KMS-11 (cell line): ENCODE results near the gene MYL4.

Experiments
- H2AFZ ChIP-seq: fragments of 200-600 bp; sonication (generic); 2 replicates; pipeline ENCODE4 v1.6.1; 2016; ENCODE audit warnings: antibody characterized with exemption, mixed run types, low read depth
- H3K27ac ChIP-seq: fragments of 200-600 bp; sonication (generic); 2 replicates; pipeline ENCODE4 v1.6.1; 2016; ENCODE audit warnings: mild to moderate bottlenecking, mixed run types
- H3K27me3 ChIP-seq: fragments of 200-600 bp; sonication (generic); 2 replicates; pipeline ENCODE4 v1.6.1; 2017; ENCODE audit warnings: mild to moderate bottlenecking, low read depth, mixed run types, moderate library complexity; ENCODE audit not compliant: insufficient read depth
- H3K36me3 ChIP-seq: fragments of 200-600 bp; sonication (generic); 2 replicates; pipeline ENCODE4 v1.6.1; 2017; ENCODE audit warnings: mild to moderate bottlenecking, mixed run types; ENCODE audit not compliant: insufficient read depth
- H3K4me1 ChIP-seq: fragments of 200-600 bp; sonication (generic); 2 replicates; pipeline ENCODE4 v1.6.1; 2016; ENCODE audit warnings: mild to moderate bottlenecking, low read depth, mixed run types; ENCODE audit not compliant: poor library complexity, severe bottlenecking
- H3K4me2 ChIP-seq: fragments of 200-600 bp; sonication (generic); 2 replicates; pipeline ENCODE4 v1.7.0; 2016; ENCODE audit warnings: mild to moderate bottlenecking, mixed run types
- H3K4me3 ChIP-seq: fragments of 200-600 bp; sonication (generic); IDR thresholded peaks from 2 replicates; pipeline ENCODE4 v1.6.1; 2017; ENCODE audit warnings: low read depth, low read length, mixed read lengths; ENCODE audit not compliant: insufficient read depth
- H3K79me2 ChIP-seq: fragments of 200-600 bp; sonication (generic); 2 replicates; pipeline ENCODE4 v1.6.1; 2016; ENCODE audit warnings: low read depth, mixed run types; ENCODE audit not compliant: insufficient read depth
- H3K9ac ChIP-seq: fragments of 200-600 bp; sonication (generic); 2 replicates; pipeline ENCODE4 v1.6.1; 2016; ENCODE audit warnings: mild to moderate bottlenecking, mixed run types
- H4K20me1 ChIP-seq: fragments of 200-600 bp; sonication (generic); 2 replicates; pipeline ENCODE4 v1.6.1; 2016; ENCODE audit warnings: mild to moderate bottlenecking, mixed run types; ENCODE audit not compliant: insufficient read depth
- TF ChIP-seq, protein P1 (sequence below): fragments of 200-600 bp; sonication (generic); conservative IDR thresholded peaks from 2 replicates; pipeline ENCODE4 v1.6.1; 2017; ENCODE audit warnings: low read depth, mild to moderate bottlenecking, antibody characterized with exemption, low read length, moderate library complexity, mixed read lengths

MYL4 gene

DNA sequence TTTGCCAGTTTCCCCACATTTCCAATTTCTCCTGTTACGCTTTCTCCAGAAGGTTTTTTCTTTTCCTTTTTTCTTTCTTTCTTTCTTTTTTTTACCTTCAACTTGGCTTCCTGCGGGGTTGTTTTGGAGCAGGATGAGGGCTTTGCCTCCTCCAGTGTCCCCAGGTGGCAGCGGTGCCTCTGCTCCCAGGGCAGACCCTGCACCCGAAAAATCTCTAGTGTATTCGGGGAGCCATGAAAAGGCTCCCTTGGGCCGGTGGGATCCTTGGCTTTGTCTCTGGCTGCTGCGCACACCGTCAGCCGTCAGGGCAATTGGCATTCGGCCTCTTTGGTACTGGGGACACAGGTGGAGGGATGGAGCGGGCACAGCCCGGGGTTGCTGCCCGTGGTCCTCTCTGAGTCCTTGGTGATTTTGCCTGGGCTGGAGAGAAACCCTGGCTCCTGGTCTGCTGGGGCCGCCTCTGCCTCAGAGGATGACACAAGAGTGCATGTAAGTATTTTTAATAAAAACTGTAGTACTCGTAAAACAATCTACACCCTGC lies 45.3 kb downstream of the MYL4 start:
- H3K4me1 ChIP-seq: peaks cover 5% of the 10 kb centered on the region
- TF ChIP-seq, protein P1, sequence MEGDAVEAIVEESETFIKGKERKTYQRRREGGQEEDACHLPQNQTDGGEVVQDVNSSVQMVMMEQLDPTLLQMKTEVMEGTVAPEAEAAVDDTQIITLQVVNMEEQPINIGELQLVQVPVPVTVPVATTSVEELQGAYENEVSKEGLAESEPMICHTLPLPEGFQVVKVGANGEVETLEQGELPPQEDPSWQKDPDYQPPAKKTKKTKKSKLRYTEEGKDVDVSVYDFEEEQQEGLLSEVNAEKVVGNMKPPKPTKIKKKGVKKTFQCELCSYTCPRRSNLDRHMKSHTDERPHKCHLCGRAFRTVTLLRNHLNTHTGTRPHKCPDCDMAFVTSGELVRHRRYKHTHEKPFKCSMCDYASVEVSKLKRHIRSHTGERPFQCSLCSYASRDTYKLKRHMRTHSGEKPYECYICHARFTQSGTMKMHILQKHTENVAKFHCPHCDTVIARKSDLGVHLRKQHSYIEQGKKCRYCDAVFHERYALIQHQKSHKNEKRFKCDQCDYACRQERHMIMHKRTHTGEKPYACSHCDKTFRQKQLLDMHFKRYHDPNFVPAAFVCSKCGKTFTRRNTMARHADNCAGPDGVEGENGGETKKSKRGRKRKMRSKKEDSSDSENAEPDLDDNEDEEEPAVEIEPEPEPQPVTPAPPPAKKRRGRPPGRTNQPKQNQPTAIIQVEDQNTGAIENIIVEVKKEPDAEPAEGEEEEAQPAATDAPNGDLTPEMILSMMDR: no peak
- no peaks in the 10 kb centered on the region for H3K36me3 ChIP-seq
- no peaks in the 10 kb centered on the region for H3K79me2 ChIP-seq
- peaks cover 3% of the 10 kb centered on the region; the same call in 1 of the 2 replicates for H3K27me3 ChIP-seq
- H3K4me3 ChIP-seq: no peak overlapping the region
- no peak overlapping the region for H3K9ac ChIP-seq
- H3K4me2 ChIP-seq: peak overlapping the region; percentile 69
- H2AFZ ChIP-seq: peak overlapping the region; percentile 74
- H3K27ac ChIP-seq: no peak overlapping the region
- H4K20me1 ChIP-seq: no peaks in the 10 kb centered on the region

GRCh38 chr17:47257651-47258339 lies 48.6 kb downstream of the MYL4 start:
- TF ChIP-seq, protein P1: no peak
- Histone ChIP-seq H3K79me2 (no peaks in the 10 kb centered on the region), H3K4me3 (no peak overlapping the region), H3K9ac (no peak overlapping the region), H3K4me2 (no peak overlapping the region), H3K4me1 (peaks cover 5% of the 10 kb centered on the region), H3K27ac (no peak overlapping the region), H4K20me1 (no peaks in the 10 kb centered on the region), H2AFZ (no peak overlapping the region), H3K36me3 (no peaks in the 10 kb centered on the region), H3K27me3 (no peaks in the 10 kb centered on the region; the same call in 1 of the 2 replicates)

- no peaks in the 10 kb centered on the region for H3K4me1 ChIP-seq
- H3K27ac ChIP-seq: no peak overlapping the region
- H3K36me3 ChIP-seq: no peaks in the 10 kb centered on the region
These were observed 53.4 kb downstream of the MYL4 start for GRCh38 chr17:47262586-47262985.

DNA sequence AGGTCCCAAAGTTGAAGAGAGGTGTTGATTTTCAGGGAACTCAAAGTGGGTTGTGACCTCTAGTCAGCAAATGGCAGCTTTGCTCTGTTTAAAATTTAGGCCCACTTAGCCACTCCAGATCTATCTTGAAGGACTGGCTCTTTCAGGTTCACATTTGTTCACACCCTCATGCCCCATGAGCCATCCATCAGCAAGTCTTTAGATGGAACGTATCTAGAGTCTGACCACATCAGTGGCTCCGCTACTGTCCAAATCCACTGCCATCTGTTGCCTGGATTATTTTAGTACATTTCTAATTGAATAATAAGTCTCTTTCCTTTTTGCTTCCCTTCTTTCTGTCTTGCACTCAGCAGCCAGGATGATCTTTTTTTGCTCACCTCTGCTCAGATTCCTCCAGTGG lies 55.0 kb downstream of the MYL4 start:
- Histone ChIP-seq H3K79me2 (no peaks in the 10 kb centered on the region), H3K4me3 (no peak overlapping the region), H3K9ac (no peak overlapping the region), H3K36me3 (no peaks in the 10 kb centered on the region), H3K4me2 (no peak overlapping the region), H3K4me1 (no peaks in the 10 kb centered on the region), H4K20me1 (no peaks in the 10 kb centered on the region), H2AFZ (no peak overlapping the region), H3K27me3 (no peaks in the 10 kb centered on the region), H3K27ac (no peak overlapping the region)
- TF ChIP-seq, protein P1: no peak

More at GRCh38 chr17:47262586-47262985, 53.4 kb downstream of the MYL4 start:
- H4K20me1 ChIP-seq: no peaks in the 10 kb centered on the region
- no peaks in the 10 kb centered on the region for H3K27me3 ChIP-seq
- no peak overlapping the region for H3K4me3 ChIP-seq
- no peak overlapping the region for H3K4me2 ChIP-seq
- no peaks in the 10 kb centered on the region for H3K79me2 ChIP-seq
- no peak overlapping the region for H2AFZ ChIP-seq
- TF ChIP-seq, protein P1: no peak
- no peak overlapping the region for H3K9ac ChIP-seq
